Measurements from ENCODE around the gene ATP5MC3.
A peak's percentile ranks its signal among the peaks of the same experiment; 100 is the strongest.

The ATP5MC3 gene

DNA sequence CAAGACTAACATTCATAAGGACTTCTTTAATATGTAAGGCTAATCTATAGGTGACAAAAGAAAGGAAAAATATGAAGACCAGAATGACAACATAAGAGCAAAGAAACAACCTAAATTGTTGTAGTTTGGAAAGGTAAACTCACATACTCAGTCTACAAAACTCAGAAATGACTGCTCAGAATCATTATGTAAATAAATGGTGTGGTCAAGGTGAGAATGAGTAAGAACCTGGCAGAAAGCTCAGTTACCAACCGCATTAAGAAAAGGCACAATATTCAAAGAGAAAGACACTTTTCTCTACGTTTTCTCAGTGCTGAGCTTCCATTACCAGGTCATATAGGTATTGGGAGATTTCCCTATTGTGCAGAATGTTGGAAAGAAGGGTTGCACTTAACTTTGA is 29.3 kb downstream of the ATP5MC3 start:
- Mint-ChIP-seq H3K27ac (no peak overlapping the region), H3K9me3 (ENCODE audit: low read depth) (no peaks in the 10 kb centered on the region), H3K36me3 (peaks cover 12% of the 10 kb centered on the region), H3K4me1 (ENCODE audit: low read depth) (peaks cover 57% of the 10 kb centered on the region), H3K27me3 (no peaks in the 10 kb centered on the region), H3K4me3 (peak overlapping the region; percentile 22)

DNA sequence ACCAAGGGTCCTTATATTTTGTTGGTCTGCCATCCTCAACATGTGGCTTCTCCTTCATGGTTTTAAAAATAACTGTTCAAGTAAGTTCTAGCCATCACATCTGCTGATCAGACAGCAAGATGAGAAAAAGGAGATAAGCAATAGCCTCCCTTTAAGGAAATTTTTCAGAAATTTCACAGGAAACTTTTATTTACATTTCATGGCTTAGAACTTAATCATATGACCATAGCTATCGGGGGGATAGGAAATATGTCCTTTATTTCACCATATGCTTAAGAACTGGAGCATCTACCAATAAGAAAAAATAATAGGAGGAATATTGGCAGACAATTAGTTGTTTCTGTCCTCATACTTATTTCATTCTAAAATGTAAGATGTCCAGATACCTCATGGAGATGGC is 29.7 kb downstream of the ATP5MC3 start:
- H3K27me3 Mint-ChIP-seq = no peaks in the 10 kb centered on the region
- H3K36me3 Mint-ChIP-seq = peaks cover 12% of the 10 kb centered on the region
- peak overlapping the region; percentile 22 for H3K4me3 Mint-ChIP-seq
- H3K27ac Mint-ChIP-seq = no peak overlapping the region
- no peaks in the 10 kb centered on the region for H3K9me3 Mint-ChIP-seq (ENCODE audit: low read depth)
- peaks cover 56% of the 10 kb centered on the region for H3K4me1 Mint-ChIP-seq (ENCODE audit: low read depth)

DNA sequence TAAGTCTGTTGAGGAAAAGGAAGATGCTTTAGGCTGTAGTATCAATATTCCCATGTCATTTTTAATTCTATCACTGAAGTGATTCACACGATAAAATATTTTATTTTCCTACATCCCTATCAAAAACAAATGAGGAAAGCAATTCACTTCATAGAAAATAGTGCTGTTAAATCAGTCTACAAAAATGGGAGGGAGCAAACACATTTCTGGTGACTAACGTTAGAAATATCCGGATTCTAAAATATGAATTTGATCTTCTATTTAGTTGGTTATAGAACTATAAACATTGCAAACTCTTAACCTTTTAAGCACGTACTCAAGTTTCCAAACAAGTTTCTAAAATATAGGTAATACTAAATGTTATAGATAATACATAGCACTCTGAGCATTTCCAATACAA is 34.3 kb downstream of the ATP5MC3 start:
- H3K27ac Mint-ChIP-seq = no peak overlapping the region
- H3K36me3 Mint-ChIP-seq = peaks cover 20% of the 10 kb centered on the region
- H3K4me1 Mint-ChIP-seq (ENCODE audit: low read depth) = peaks cover 45% of the 10 kb centered on the region
- no peak overlapping the region for H3K4me3 Mint-ChIP-seq
- H3K9me3 Mint-ChIP-seq (ENCODE audit: low read depth) = no peaks in the 10 kb centered on the region
- H3K27me3 Mint-ChIP-seq = no peaks in the 10 kb centered on the region

DNA sequence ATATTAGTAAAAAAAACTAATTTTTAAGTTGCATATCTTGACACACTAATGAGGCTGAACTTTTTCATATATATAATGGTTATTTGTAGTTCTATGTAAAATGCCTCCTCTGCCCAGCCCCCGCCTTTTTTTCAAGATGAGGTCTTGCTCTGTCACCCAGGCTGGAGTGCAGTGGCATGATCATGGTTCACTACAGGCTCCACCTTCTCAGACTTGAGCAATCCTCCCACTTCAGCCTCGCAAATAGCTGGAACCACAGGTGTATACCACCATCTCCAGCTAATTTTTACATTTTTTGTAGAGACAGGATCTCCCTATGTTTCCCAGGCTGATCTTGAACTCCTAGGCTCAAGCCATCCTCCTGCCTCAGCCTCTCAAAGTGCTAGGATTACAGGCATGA is 37.8 kb downstream of the ATP5MC3 start:
- Mint-ChIP-seq H3K36me3 (peaks cover 20% of the 10 kb centered on the region), H3K27me3 (no peaks in the 10 kb centered on the region), H3K4me1 (ENCODE audit: low read depth) (peaks cover 40% of the 10 kb centered on the region), H3K9me3 (ENCODE audit: low read depth) (no peaks in the 10 kb centered on the region), H3K4me3 (no peak overlapping the region), H3K27ac (no peak overlapping the region)

DNA sequence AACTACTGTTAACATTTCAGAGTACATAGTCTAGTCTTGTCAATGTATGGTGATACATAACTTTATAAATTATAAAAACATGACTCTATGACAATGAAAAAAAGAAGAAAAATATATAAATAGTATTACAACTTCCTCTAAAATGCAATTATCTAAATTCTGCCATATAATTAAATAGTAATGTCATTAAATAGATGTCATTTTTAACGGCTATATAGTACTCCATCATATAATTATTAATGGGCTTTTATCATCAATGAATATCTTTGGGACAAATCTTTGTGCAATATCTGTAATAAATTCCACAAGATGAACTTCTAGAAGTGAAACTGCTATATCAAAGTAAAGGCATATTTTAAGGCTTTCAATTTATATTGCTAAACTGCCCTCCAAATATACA is 38.3 kb downstream of the ATP5MC3 start:
- no peak overlapping the region for H3K27ac Mint-ChIP-seq
- H3K4me1 Mint-ChIP-seq (ENCODE audit: low read depth) = peaks cover 40% of the 10 kb centered on the region
- H3K36me3 Mint-ChIP-seq = peaks cover 21% of the 10 kb centered on the region
- H3K9me3 Mint-ChIP-seq (ENCODE audit: low read depth) = no peaks in the 10 kb centered on the region
- H3K27me3 Mint-ChIP-seq = no peaks in the 10 kb centered on the region
- no peak overlapping the region for H3K4me3 Mint-ChIP-seq

DNA sequence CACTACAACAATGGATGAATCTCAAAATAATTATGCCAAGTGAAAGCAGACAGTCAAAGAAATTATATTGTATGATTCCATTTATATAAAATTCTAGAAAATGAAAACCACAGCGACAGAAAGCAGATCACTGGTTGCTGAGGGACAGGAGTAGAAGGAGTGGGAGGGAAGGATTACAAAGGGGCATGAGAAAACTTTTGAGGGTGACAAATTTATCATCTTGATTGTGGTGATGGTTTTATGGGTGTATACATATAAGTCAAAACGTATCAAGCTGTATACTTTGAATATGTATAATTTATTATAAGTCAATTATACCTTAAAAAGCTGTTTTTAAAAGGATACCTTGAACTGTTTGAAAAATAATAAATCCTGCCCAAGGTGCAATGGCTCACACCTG is 41.2 kb downstream of the ATP5MC3 start:
- peaks cover 19% of the 10 kb centered on the region for H3K36me3 Mint-ChIP-seq
- H3K4me1 Mint-ChIP-seq (ENCODE audit: low read depth) = peaks cover 41% of the 10 kb centered on the region
- H3K9me3 Mint-ChIP-seq (ENCODE audit: low read depth) = no peaks in the 10 kb centered on the region
- no peak overlapping the region for H3K27ac Mint-ChIP-seq
- H3K4me3 Mint-ChIP-seq = no peak overlapping the region
- no peaks in the 10 kb centered on the region for H3K27me3 Mint-ChIP-seq

DNA sequence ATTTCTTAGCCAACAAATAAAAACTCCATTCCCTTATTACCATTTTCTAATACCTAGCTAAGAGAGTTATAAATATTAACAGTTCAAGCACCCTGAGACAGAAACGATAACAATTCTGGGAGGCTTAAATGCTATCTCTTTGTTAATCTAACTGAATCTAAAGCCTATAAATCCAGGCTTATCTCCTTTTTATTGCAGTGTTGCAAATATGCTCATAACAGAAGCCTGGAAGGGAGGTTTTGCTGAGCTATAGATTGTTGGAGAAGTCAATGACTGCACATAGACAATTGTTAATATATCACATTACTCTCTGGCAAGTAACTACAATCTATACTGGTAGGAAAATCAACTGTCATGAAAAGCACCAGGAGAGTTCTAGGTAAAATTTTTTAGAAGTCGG is 43.7 kb downstream of the ATP5MC3 start:
- Mint-ChIP-seq H3K27ac (no peak overlapping the region), H3K36me3 (peaks cover 19% of the 10 kb centered on the region), H3K4me1 (ENCODE audit: low read depth) (peaks cover 38% of the 10 kb centered on the region), H3K4me3 (no peak overlapping the region), H3K27me3 (no peaks in the 10 kb centered on the region), H3K9me3 (ENCODE audit: low read depth) (no peaks in the 10 kb centered on the region)

DNA sequence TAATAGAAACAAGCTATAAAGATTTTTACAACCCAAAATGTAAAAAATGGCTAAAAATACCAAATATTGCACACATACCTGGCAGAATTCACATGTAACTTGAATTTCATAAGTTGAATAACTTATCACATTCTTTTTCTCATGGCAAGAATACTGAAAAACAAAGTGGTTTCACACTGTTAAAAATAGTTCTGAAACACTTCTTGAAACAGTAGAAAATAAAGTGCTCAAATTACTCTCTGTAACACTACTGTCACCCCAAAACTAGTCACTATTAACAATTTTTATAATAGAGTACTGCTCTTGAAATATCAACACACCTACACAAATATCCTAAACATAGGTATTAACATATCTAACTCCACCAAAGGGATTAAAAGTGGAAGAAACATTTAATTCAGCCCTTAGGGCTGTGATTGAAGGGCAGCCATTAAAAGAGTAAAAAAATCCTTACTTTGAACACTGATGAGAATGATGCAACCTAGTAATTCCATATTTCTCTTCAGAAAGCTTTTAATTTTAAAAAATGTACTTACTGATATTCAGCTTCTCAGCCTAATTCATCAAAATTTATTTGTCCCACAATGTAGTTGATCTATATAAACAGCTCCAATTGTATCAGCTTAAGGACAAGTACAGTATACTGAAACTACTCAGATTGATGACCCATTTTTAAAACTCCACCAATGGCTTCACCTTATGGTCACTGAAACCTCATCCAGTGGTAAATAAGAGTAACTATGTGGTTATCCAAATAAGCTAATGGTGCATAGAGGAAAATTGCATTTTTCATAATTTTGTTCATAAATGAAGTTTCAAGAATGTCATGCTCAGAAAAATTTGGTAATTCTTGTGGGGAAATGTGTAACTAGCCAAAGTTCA is 44.9 kb downstream of the ATP5MC3 start:
- Mint-ChIP-seq H3K27me3 (no peaks in the 10 kb centered on the region), H3K9me3 (ENCODE audit: low read depth) (no peaks in the 10 kb centered on the region), H3K36me3 (peaks cover 14% of the 10 kb centered on the region), H3K4me3 (no peak overlapping the region), H3K4me1 (ENCODE audit: low read depth) (peaks cover 33% of the 10 kb centered on the region), H3K27ac (peak overlapping the region; percentile 41)

DNA sequence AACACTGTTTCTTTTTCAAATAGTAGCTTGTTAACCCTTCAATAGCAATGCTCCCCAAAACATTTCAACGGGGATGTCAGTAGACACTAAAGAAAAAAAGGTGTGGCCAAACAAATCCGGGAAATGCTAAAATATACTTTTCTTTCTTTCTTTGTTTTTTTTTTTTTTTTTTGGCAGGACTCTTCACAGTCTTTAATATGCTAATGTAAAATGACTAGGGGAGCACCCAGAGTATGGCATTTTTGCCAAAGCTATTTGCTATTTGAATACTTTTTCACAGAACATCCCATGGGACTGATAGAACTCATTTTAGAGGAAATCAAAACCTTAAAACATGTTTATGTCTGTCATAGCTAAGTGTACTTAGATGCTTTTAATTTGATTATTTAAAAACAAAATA is 45.6 kb downstream of the ATP5MC3 start:
- Mint-ChIP-seq H3K9me3 (ENCODE audit: low read depth) (no peaks in the 10 kb centered on the region), H3K4me1 (ENCODE audit: low read depth) (peaks cover 33% of the 10 kb centered on the region), H3K36me3 (peaks cover 16% of the 10 kb centered on the region), H3K27me3 (no peaks in the 10 kb centered on the region), H3K4me3 (no peak overlapping the region), H3K27ac (no peak overlapping the region)

DNA sequence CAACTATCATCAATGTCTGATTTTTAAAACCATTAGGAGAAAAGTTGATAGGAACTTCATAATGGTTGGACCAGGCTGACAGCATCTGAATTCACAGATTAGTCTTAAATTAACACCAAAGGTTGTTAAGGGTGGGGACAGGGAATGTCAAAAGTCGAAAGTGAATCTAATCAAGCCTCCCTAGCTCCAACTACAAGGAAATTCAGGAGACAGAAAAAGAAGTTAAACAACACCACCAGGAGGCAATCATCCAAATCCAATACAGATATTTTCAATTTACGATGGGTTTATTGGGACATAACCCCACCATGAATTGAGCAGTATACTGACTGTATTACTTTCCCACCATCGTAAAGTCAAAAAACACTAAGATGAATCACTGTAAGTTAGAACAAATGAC is 46.3 kb downstream of the ATP5MC3 start:
- H3K27ac Mint-ChIP-seq = no peak overlapping the region
- no peaks in the 10 kb centered on the region for H3K27me3 Mint-ChIP-seq
- peaks cover 16% of the 10 kb centered on the region for H3K36me3 Mint-ChIP-seq
- no peak overlapping the region for H3K4me3 Mint-ChIP-seq
- H3K4me1 Mint-ChIP-seq (ENCODE audit: low read depth) = peaks cover 31% of the 10 kb centered on the region
- H3K9me3 Mint-ChIP-seq (ENCODE audit: low read depth) = no peaks in the 10 kb centered on the region

DNA sequence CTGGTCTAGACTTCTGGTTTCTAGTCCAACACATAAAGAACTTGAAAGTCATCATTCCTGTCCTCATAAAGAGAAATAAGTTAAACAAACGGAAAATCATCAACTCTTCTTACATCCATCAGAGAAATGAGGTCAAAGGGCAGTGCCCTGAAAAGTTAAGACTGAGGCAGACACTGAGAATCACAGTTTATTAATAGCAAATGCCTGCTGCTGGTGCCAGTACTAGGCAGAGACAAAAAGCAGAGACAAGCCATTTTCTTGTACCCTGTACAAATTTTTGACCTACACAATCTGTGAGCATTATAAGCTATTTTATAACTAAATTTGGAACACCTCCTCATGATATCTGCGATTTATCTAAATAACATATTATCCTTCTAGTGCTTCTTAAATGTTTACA is 50.3 kb downstream of the ATP5MC3 start:
- Mint-ChIP-seq H3K27me3 (no peaks in the 10 kb centered on the region), H3K4me3 (no peak overlapping the region), H3K36me3 (peaks cover 20% of the 10 kb centered on the region), H3K4me1 (ENCODE audit: low read depth) (peaks cover 14% of the 10 kb centered on the region), H3K9me3 (ENCODE audit: low read depth) (no peaks in the 10 kb centered on the region), H3K27ac (no peak overlapping the region)

DNA sequence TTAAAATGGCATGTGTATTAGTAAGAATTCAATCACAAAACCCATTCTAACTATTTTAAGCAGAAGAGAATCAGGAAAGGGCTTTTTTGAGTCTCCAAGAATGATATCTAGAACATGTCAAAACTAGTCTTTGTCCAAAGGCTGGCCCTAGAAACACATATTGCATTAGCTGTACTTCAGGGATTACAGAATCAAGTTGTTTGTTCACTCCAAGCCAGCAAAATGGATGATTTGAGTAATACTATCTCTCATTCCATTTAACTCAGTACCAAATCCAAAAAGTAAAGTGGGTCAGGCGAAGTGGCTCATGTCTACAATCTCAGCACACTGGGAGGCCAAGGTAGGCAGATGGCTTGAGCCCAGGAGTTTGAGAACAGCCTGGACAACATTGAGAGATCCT is 54.8 kb downstream of the ATP5MC3 start:
- Mint-ChIP-seq H3K4me1 (ENCODE audit: low read depth) (peaks cover 17% of the 10 kb centered on the region), H3K9me3 (ENCODE audit: low read depth) (no peaks in the 10 kb centered on the region), H3K4me3 (no peak overlapping the region), H3K27ac (no peak overlapping the region), H3K27me3 (no peaks in the 10 kb centered on the region), H3K36me3 (peaks cover 12% of the 10 kb centered on the region)

Measured in activated naive CD8-positive, alpha-beta T cell (primary cell).